Body of pancreas (tissue), 4 donors: Measurements from ENCODE around the gene COLEC12. TPM values are rescaled to one million over a fixed set of nuclear protein-coding genes. Genes with fewer than 3 reads are reported as not detected.
"Not testable (repeated sequence)": the region's sequence is repeated elsewhere in the genome, so short reads cannot be mapped to it uniquely, and the experiment has no call there.

ENCODE experiments used
- ATAC-seq: fragments of 150-250 bp; one replicate; pipeline ENCODE4 v1.9.1; 2016
- DNase-seq, 4 donors: peaks; one replicate each; pipeline ENCODE4 v3.0.0-alpha.2; 2019
- H3K27ac ChIP-seq, 4 donors: fragments of 200-600 bp; sonication (generic); 1 replicate in 3 of 4; 2 replicates in 1 of 4; pipeline versions ENCODE4 v1.5.1 to v1.6.1; 2016 to 2019; ENCODE audit warnings: mild to moderate bottlenecking in 1 of 4, mixed read lengths in 1 of 4, moderate library complexity in 1 of 4
- H3K27me3 ChIP-seq, 2 donors: fragments of 200-600 bp; sonication (generic); one replicate each; pipeline ENCODE4 v1.6.0; 2016; ENCODE audit warnings: mild to moderate bottlenecking in 1 of 2
- H3K36me3 ChIP-seq, 2 donors: fragments of 200-600 bp; sonication (generic); replicated peaks in 1 of 2; 2 replicates each; pipeline ENCODE4 v1.5.1; 2016; ENCODE audit warnings: low read depth in 2 of 2; ENCODE audit not compliant: insufficient read depth in 1 of 2
- H3K4me1 ChIP-seq: fragments of 200-600 bp; sonication (generic); one replicate; pipeline ENCODE4 v1.6.0; 2016
- H3K4me3 ChIP-seq, 2 donors: fragments of 200-600 bp; sonication (generic); 1 replicate in 1 of 2; 2 replicates in 1 of 2; pipeline ENCODE4 v1.5.1; 2016 to 2019
- H3K9me3 ChIP-seq, 3 donors: fragments of 200-600 bp; sonication (generic); 1 replicate in 2 of 3; 2 replicates in 1 of 3; pipeline ENCODE4 v1.5.1; 2016
- POLR2A ChIP-seq, 3 donors: fragments of 450-650 bp; IDR thresholded peaks; one replicate each; pipeline ENCODE4 v1.6.1; 2016; ENCODE audit warnings: antibody characterized with exemption in 3 of 3, mild to moderate bottlenecking in 2 of 3
- WGBS, 2 donors: methylation state at CpG; one replicate each; pipeline ENCODE4 v1.1.5; 2017; 5-methylcytosine and 5-hydroxymethylcytosine counted together
- intact Hi-C: fragments of 100-400 bp; cut with DNase I; formaldehyde crosslinking; loops from one replicate; pipeline ENCODE4 v1.15.1; 2023
- total RNA-seq, 2 donors: library from RNA; depleted of rRNA; stranded (reverse); fragments of >200 nt; gene quantifications; one replicate each; pipeline ENCODE4 v1.1.0, GENCODE V29; 2016
- TF ChIP-seq, protein P1 (sequence below), 7 experiments: fragments of 450-650 bp in 4 of 7; fragments of 200-600 bp in 3 of 7; sonication (generic) in 3 of 7; IDR thresholded peaks; one replicate each; pipeline ENCODE4 v1.5.1; 2016 to 2019; ENCODE audit warnings: antibody characterized with exemption in 7 of 7

The COLEC12 gene
- total RNA-seq, 2 donors from 2014 or later: 3.6 to 4.2 TPM

- WGBS, 2 donors: 90 to 91% methylated on average over 1 of the region's 1 CpG
- DNase-seq (no peak), ATAC-seq (no peak)
- H3K9me3 ChIP-seq: no peaks in the 10 kb centered on the region
- TF ChIP-seq POLR2A (IDR thresholded peaks at IDR 0.05): no peak
- TF ChIP-seq, protein P1, sequence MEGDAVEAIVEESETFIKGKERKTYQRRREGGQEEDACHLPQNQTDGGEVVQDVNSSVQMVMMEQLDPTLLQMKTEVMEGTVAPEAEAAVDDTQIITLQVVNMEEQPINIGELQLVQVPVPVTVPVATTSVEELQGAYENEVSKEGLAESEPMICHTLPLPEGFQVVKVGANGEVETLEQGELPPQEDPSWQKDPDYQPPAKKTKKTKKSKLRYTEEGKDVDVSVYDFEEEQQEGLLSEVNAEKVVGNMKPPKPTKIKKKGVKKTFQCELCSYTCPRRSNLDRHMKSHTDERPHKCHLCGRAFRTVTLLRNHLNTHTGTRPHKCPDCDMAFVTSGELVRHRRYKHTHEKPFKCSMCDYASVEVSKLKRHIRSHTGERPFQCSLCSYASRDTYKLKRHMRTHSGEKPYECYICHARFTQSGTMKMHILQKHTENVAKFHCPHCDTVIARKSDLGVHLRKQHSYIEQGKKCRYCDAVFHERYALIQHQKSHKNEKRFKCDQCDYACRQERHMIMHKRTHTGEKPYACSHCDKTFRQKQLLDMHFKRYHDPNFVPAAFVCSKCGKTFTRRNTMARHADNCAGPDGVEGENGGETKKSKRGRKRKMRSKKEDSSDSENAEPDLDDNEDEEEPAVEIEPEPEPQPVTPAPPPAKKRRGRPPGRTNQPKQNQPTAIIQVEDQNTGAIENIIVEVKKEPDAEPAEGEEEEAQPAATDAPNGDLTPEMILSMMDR (IDR thresholded peaks at IDR 0.05): no peak
- no peak overlapping the region for H3K27ac ChIP-seq
- no peak overlapping the region for H3K4me3 ChIP-seq
- intact Hi-C loops: no loop called here
- H3K4me1 ChIP-seq: no peaks in the 10 kb centered on the region
- no peaks in the 10 kb centered on the region for H3K27me3 ChIP-seq
- no peaks in the 10 kb centered on the region for H3K36me3 ChIP-seq
These were observed 92.1 kb downstream of the COLEC12 start for GRCh38 chr18:408367-408766.

DNA sequence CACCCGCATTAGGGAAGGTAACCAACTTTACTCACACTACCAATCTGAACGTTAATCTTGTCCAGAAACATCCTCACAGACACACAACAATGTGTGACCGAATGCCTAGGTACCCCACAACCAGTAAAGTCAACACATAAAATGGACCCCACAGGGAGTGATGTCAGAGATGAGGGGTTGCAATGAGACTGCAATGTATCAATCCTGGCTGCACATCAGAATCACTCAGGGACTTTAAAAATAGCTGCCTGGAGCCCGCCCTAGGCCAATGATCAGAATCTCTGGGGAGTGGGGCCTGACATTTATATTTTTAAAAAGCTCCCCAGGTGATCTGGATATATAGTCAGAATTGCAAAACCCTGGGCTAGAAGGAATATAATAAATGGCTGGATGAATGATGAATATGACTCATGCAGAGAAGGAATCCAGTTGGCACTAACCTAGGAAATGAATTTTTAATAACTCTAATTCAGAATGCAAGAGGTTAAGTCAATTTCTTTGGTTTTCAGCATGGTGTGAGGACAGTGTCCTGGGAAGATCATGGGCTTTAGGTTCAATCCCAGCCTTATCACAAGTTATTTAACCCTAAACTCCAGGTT lies 92.8 kb downstream of the COLEC12 start:
- H3K36me3 ChIP-seq: no peaks in the 10 kb centered on the region
- H3K4me1 ChIP-seq: no peaks in the 10 kb centered on the region
- no peak for DNase-seq
- no peak overlapping the region for H3K4me3 ChIP-seq
- intact Hi-C loops: no loop called here
- H3K9me3 ChIP-seq: no peaks in the 10 kb centered on the region
- no peak for ATAC-seq
- WGBS, 2 donors: 80 to 90% methylated on average over 4 of the region's 4 CpGs
- H3K27ac ChIP-seq: no peak overlapping the region
- TF ChIP-seq, protein P1 (IDR thresholded peaks at IDR 0.05): no peak
- no peak for TF ChIP-seq POLR2A (IDR thresholded peaks at IDR 0.05)
- no peaks in the 10 kb centered on the region for H3K27me3 ChIP-seq

GRCh38 chr18:407191-407590 lies 93.3 kb downstream of the COLEC12 start:
- no peak for TF ChIP-seq POLR2A (IDR thresholded peaks at IDR 0.05)
- TF ChIP-seq, protein P1 (IDR thresholded peaks at IDR 0.05): no peak
- H3K27me3 ChIP-seq: no peaks in the 10 kb centered on the region
- no peaks in the 10 kb centered on the region for H3K9me3 ChIP-seq
- DNase-seq (no peak), ATAC-seq (no peak)
- H3K27ac ChIP-seq: no peak overlapping the region
- WGBS, 2 donors: 89 to 94% methylated on average over 3 of the region's 3 CpGs
- H3K36me3 ChIP-seq: no peaks in the 10 kb centered on the region
- intact Hi-C loops: no loop called here
- H3K4me1 ChIP-seq: no peaks in the 10 kb centered on the region
- no peak overlapping the region for H3K4me3 ChIP-seq

DNA sequence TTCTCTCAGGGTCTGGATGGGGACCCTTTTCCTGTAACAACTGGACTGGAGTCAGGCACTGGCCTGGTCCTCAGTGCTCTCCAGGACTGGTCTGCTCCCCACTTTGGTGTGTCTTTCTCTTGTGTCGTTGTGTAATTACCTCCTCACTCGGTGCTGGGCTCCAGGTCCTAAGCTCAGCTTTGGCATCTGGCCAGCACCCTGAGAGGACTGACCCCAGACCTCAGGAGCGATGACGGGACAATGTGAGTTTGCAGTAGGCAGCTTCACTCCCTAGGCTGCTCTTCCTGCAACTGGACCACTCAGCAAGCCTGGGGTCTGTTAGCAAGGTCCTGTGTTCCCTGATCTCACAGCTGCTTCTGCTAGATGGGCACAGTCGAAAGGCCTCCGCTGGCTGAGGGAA lies 93.8 kb downstream of the COLEC12 start:
- Histone ChIP-seq H3K4me1 (no peaks in the 10 kb centered on the region), H3K36me3 (no peaks in the 10 kb centered on the region), H3K4me3 (no peak overlapping the region), H3K9me3 (no peaks in the 10 kb centered on the region), H3K27me3 (no peaks in the 10 kb centered on the region), H3K27ac (no peak overlapping the region)
- 49 to 93% methylated on average over 6 of the region's 6 CpGs for WGBS, 2 donors
- no peak for DNase-seq
- ATAC-seq: no peak
- intact Hi-C loops: no loop called here
- TF ChIP-seq, protein P1 (IDR thresholded peaks at IDR 0.05): no peak
- no peak for TF ChIP-seq POLR2A (IDR thresholded peaks at IDR 0.05)

DNA sequence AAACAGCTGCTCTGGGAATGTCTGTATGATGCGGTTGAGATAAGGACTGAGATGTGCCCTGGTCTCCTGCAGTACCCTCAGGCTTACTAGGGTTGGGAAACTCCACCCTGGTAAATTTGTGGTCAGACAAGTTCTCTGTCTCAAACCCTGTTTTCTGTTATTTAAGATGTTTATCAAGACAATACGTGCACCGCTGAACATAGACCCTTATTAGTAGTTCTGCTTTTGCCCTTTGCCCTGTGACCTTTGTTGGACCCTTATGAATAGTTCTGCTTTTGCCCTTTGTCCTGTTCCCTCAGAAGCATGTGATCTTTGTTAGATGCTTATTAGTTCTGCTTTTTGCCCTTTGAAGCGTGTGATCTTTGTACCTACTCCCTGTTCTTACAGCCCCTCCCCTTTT lies 95.5 kb downstream of the COLEC12 start:
- H3K27ac ChIP-seq, ATAC-seq, H3K4me1 ChIP-seq, intact Hi-C loops, DNase-seq, H3K4me3 ChIP-seq, H3K27me3 ChIP-seq, H3K36me3 ChIP-seq, H3K9me3 ChIP-seq: not testable (repeated sequence)
- 87 to 94% methylated on average over 4 of the region's 4 CpGs for WGBS, 2 donors
